HPDE6-E6E7 (cell line): Measurements from ENCODE around the gene HS3ST4.

ENCODE experiments used
- DNase-seq: peaks from one replicate; pipeline ENCODE4 v3.0.0; 2011; ENCODE audit warnings: missing footprints; ENCODE audit errors: extremely low spot score

The HS3ST4 gene

GRCh38 chr16:26186091-26186615 is 494.4 kb downstream of the HS3ST4 start:
- DNase-seq: no peak
